Endothelial cell of hepatic sinusoid (primary cell): ENCODE data around the gene NINJ1.
"Not testable (repeated sequence)": the region's sequence is repeated elsewhere in the genome, so short reads cannot be mapped to it uniquely, and the experiment has no call there.

Experiments used
- in situ Hi-C: cut with HindIII; loops from 2 replicates; pipeline ENCODE4 v1.10.0; 2017; ENCODE audit warnings: low sequenced_read_pairs

The NINJ1 gene

GRCh38 chr9:93108291-93109041 lies 25.6 kb downstream of the NINJ1 start:
- in situ Hi-C loops, result loop anchor here (5.0 kb wide), 2 partner anchors 49 to 91 kb away; no protein-coding TSS in a partner anchor

- in situ Hi-C loops, result loop anchor here (5.0 kb wide), 2 partner anchors 50 to 90 kb away; no protein-coding TSS in a partner anchor
These were observed 26.3 kb downstream of the NINJ1 start for GRCh38 chr9:93107825-93108161.

- in situ Hi-C loops, result loop anchor here (5.0 kb wide), 2 partner anchors 50 to 90 kb away; no protein-coding TSS in a partner anchor
These were observed 26.8 kb downstream of the NINJ1 start for GRCh38 chr9:93107151-93107824.

- in situ Hi-C loops, result loop anchor here (5.0 kb wide), 2 partner anchors 52 to 88 kb away; no protein-coding TSS in a partner anchor
These were observed 28.4 kb downstream of the NINJ1 start for GRCh38 chr9:93105620-93106019.

- in situ Hi-C loops, result not testable (repeated sequence)
These were observed 33.0 kb downstream of the NINJ1 start for GRCh38 chr9:93101086-93101485.

- in situ Hi-C loops, result no loop called here
These were observed 33.8 kb downstream of the NINJ1 start for GRCh38 chr9:93100276-93100636.

- in situ Hi-C loops, result no loop called here
These were observed 34.3 kb downstream of the NINJ1 start for GRCh38 chr9:93099551-93100275.

GRCh38 chr9:93098236-93098946 lies 35.7 kb downstream of the NINJ1 start:
- in situ Hi-C loops, result no loop called here

- in situ Hi-C loops, result no loop called here
These were observed 36.4 kb downstream of the NINJ1 start for GRCh38 chr9:93097511-93098201.

GRCh38 chr9:93096811-93097382 lies 37.2 kb downstream of the NINJ1 start:
- in situ Hi-C loops, result no loop called here

GRCh38 chr9:93096131-93096802 lies 37.8 kb downstream of the NINJ1 start, which contains the start of gene CARD19:
CARD19 (plus strand) TSS chr9:93096217; CDS start chr9:93096346, 129 bp downstream.
- in situ Hi-C loops, result no loop called here

GRCh38 chr9:93095205-93096130 lies 38.6 kb downstream of the NINJ1 start:
- in situ Hi-C loops, result no loop called here

- in situ Hi-C loops, result no loop called here
These were observed 39.3 kb downstream of the NINJ1 start for GRCh38 chr9:93094658-93095204.

- in situ Hi-C loops, result no loop called here
These were observed 40.0 kb downstream of the NINJ1 start for GRCh38 chr9:93093877-93094657.

GRCh38 chr9:93093127-93093876 lies 40.7 kb downstream of the NINJ1 start:
- in situ Hi-C loops, result no loop called here

- in situ Hi-C loops, result no loop called here
These were observed 41.6 kb downstream of the NINJ1 start for GRCh38 chr9:93092251-93092991.
